Ovary (tissue), 3 donors: ENCODE results near the gene CA10.

ENCODE experiments used
- POLR2A ChIP-seq: fragments of 450-650 bp; IDR thresholded peaks from one replicate; pipeline ENCODE4 v1.6.1; 2017; ENCODE audit warnings: antibody characterized with exemption, mild to moderate bottlenecking, moderate library complexity
- TF ChIP-seq, protein P1 (sequence below), 3 donors: fragments of 450-650 bp in 2 of 3; fragments of 200-600 bp in 1 of 3; IDR thresholded peaks; one replicate each; pipeline versions ENCODE4 v1.5.1 to v1.8.0; 2016 to 2022; ENCODE audit warnings: antibody characterized with exemption in 3 of 3, mild to moderate bottlenecking in 1 of 3
- donor health status: DM: no; HTN: no; CAD: no.

- TF ChIP-seq, protein P1, sequence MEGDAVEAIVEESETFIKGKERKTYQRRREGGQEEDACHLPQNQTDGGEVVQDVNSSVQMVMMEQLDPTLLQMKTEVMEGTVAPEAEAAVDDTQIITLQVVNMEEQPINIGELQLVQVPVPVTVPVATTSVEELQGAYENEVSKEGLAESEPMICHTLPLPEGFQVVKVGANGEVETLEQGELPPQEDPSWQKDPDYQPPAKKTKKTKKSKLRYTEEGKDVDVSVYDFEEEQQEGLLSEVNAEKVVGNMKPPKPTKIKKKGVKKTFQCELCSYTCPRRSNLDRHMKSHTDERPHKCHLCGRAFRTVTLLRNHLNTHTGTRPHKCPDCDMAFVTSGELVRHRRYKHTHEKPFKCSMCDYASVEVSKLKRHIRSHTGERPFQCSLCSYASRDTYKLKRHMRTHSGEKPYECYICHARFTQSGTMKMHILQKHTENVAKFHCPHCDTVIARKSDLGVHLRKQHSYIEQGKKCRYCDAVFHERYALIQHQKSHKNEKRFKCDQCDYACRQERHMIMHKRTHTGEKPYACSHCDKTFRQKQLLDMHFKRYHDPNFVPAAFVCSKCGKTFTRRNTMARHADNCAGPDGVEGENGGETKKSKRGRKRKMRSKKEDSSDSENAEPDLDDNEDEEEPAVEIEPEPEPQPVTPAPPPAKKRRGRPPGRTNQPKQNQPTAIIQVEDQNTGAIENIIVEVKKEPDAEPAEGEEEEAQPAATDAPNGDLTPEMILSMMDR (IDR thresholded peaks at IDR 0.05), result no peak
- no peak for TF ChIP-seq POLR2A
Observed at GRCh38 chr17:52096056-52096455, 62.5 kb downstream of the CA10 start.
